ENCODE data around the gene LTBP1. TPM values are rescaled to one million over a fixed set of nuclear protein-coding genes. Genes with fewer than 3 reads are reported as not detected.
A peak's percentile ranks its signal among the peaks of the same experiment; 100 is the strongest.

The LTBP1 gene
- total RNA-seq, 6 experiments from 2014 or later = 260 to 409 (median 335) TPM

DNA sequence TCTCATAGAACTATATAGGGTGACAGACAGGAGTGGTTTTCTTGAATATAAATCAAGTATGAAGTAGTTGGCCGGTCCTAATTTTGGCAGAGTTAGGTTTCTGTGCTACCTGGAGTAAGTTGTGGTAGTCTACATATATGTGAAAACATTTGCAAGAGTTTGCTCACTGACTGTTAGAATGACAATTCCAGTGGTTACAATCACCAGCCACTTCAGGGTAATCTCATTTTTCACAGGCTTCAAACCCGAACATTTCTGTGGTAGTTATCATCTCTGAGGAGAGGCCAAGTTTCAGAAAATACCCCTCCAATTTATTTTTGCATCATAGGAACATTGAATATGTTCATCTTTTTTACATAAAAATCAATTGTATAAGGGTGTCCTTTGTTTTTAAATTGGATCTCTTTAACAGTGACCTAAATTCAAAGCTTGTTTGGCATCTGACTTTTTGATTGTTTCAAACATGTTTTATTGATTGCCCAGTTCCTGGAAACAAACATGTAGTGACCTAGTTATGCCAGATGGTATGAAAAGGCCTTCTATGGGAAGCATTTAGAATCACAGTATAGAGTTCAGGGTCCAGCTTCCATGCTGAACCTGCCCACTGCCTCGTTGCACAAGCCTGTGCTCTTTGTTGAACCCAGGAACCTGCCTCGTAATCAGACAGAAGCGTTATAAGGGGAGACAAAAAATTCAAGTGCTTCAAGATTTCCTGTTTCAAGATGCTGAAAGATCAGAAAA is 250.6 kb downstream of the LTBP1 start:
- no peak for DNase-seq
- H3K36me3 Mint-ChIP-seq (ENCODE audit: low read depth) = peaks cover 71% of the 10 kb centered on the region
- 0 out of 2 replicates have a peak, but pooled peaks cover 12% of the 10 kb centered on the region for H3K4me1 Mint-ChIP-seq (ENCODE audit: low read depth)
- H3K9me3 Mint-ChIP-seq = no peaks in the 10 kb centered on the region
- H3K27me3 Mint-ChIP-seq (ENCODE audit: insufficient read depth) = no peaks in the 10 kb centered on the region
- TF ChIP-seq, protein P1, sequence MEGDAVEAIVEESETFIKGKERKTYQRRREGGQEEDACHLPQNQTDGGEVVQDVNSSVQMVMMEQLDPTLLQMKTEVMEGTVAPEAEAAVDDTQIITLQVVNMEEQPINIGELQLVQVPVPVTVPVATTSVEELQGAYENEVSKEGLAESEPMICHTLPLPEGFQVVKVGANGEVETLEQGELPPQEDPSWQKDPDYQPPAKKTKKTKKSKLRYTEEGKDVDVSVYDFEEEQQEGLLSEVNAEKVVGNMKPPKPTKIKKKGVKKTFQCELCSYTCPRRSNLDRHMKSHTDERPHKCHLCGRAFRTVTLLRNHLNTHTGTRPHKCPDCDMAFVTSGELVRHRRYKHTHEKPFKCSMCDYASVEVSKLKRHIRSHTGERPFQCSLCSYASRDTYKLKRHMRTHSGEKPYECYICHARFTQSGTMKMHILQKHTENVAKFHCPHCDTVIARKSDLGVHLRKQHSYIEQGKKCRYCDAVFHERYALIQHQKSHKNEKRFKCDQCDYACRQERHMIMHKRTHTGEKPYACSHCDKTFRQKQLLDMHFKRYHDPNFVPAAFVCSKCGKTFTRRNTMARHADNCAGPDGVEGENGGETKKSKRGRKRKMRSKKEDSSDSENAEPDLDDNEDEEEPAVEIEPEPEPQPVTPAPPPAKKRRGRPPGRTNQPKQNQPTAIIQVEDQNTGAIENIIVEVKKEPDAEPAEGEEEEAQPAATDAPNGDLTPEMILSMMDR (IDR thresholded peaks at IDR 0.05) = no peak
- H3K27ac Mint-ChIP-seq = no peak overlapping the region
- no peak overlapping the region for H3K4me3 Mint-ChIP-seq

- TF ChIP-seq, protein P1 (IDR thresholded peaks at IDR 0.05) = no peak
- peaks cover 37% of the 10 kb centered on the region for H3K4me1 Mint-ChIP-seq (ENCODE audit: low read depth)
- no peaks in the 10 kb centered on the region for H3K9me3 Mint-ChIP-seq
- H3K27me3 Mint-ChIP-seq (ENCODE audit: insufficient read depth) = peaks cover 1% of the 10 kb centered on the region; the same call in 1 of the 2 replicates
- H3K4me3 Mint-ChIP-seq = no peak overlapping the region
- H3K27ac Mint-ChIP-seq = peak overlapping the region; percentile 24; the same call in 1 of the 2 replicates
- peaks cover 61% of the 10 kb centered on the region for H3K36me3 Mint-ChIP-seq (ENCODE audit: low read depth)
- no peak for DNase-seq
Observed at GRCh38 chr2:33202641-33203522, 256.1 kb downstream of the LTBP1 start.

GRCh38 chr2:33204945-33205344 is 258.2 kb downstream of the LTBP1 start:
- no peak overlapping the region for H3K27ac Mint-ChIP-seq
- no peak for DNase-seq
- no peaks in the 10 kb centered on the region for H3K9me3 Mint-ChIP-seq
- TF ChIP-seq, protein P1 (IDR thresholded peaks at IDR 0.05) = no peak
- H3K4me3 Mint-ChIP-seq = no peak overlapping the region
- H3K27me3 Mint-ChIP-seq (ENCODE audit: insufficient read depth) = peaks cover 1% of the 10 kb centered on the region; the same call in 1 of the 2 replicates
- peaks cover 57% of the 10 kb centered on the region for H3K4me1 Mint-ChIP-seq (ENCODE audit: low read depth)
- peaks cover 69% of the 10 kb centered on the region for H3K36me3 Mint-ChIP-seq (ENCODE audit: low read depth)

GRCh38 chr2:33205693-33206434 is 259.1 kb downstream of the LTBP1 start:
- TF ChIP-seq, protein P1 (IDR thresholded peaks at IDR 0.05) = no peak
- Mint-ChIP-seq H3K27me3 (ENCODE audit: insufficient read depth) (peaks cover 1% of the 10 kb centered on the region; the same call in 1 of the 2 replicates), H3K36me3 (ENCODE audit: low read depth) (peaks cover 68% of the 10 kb centered on the region), H3K9me3 (no peaks in the 10 kb centered on the region), H3K27ac (peak overlapping the region; percentile 37; the same call in 1 of the 2 replicates), H3K4me3 (no peak overlapping the region), H3K4me1 (ENCODE audit: low read depth) (peaks cover 66% of the 10 kb centered on the region)
- DNase-seq = no peak

GRCh38 chr2:33207151-33207740 is 260.5 kb downstream of the LTBP1 start:
- no peaks in the 10 kb centered on the region for H3K9me3 Mint-ChIP-seq
- no peak for DNase-seq
- peaks cover 69% of the 10 kb centered on the region for H3K36me3 Mint-ChIP-seq (ENCODE audit: low read depth)
- TF ChIP-seq, protein P1 (IDR thresholded peaks at IDR 0.05) = no peak
- H3K4me1 Mint-ChIP-seq (ENCODE audit: low read depth) = peaks cover 74% of the 10 kb centered on the region
- H3K27me3 Mint-ChIP-seq (ENCODE audit: insufficient read depth) = peaks cover 1% of the 10 kb centered on the region; the same call in 1 of the 2 replicates
- H3K27ac Mint-ChIP-seq = peak overlapping the region; percentile 66
- H3K4me3 Mint-ChIP-seq = peak overlapping the region; percentile 20

Data from HFFc6 (cell line).